ENCODE data around the gene HTT. TPM values are rescaled to one million over a fixed set of nuclear protein-coding genes. Genes with fewer than 3 reads are reported as not detected.

HTT gene
- polyA plus RNA-seq, 2 of the 4 experiments (the other 2 are of a cell fraction): 14.5 to 16.9 TPM

- TF ChIP-seq BHLHE40 (IDR thresholded peaks at IDR 0.05; ENCODE audit: low read depth, low read length) (no peak), HOXA7 (CRISPR knock-in tag; IDR thresholded peaks at IDR 0.05) (no peak), POLR2AphosphoS2 (conservative IDR thresholded peaks at IDR 0.05; ENCODE audit: low read length) (no peak), NR3C1 (IDR thresholded peaks at IDR 0.05) (no peak), TFCP2L1 (CRISPR knock-in tag; IDR thresholded peaks at IDR 0.05) (no peak), NPAS2 (CRISPR knock-in tag; IDR thresholded peaks at IDR 0.05; ENCODE audit: borderline replicate concordance) (no peak), KDM1A (IDR thresholded peaks at IDR 0.05; ENCODE audit: low read depth) (no peak), SMC3 (IDR thresholded peaks at IDR 0.05) (no peak), FOSL2 (IDR thresholded peaks at IDR 0.05) (no peak), FOSL2 (CRISPR knock-in tag; IDR thresholded peaks at IDR 0.05) (no peak), HMGXB4 (CRISPR knock-in tag; IDR thresholded peaks at IDR 0.05; ENCODE audit: borderline replicate concordance) (no peak), TP53 (CRISPR knock-in tag; IDR thresholded peaks at IDR 0.05) (no peak), MAFK (IDR thresholded peaks at IDR 0.05; ENCODE audit: partially characterized antibody) (no peak), REST (IDR thresholded peaks at IDR 0.05) (no peak), PHF8 (IDR thresholded peaks at IDR 0.05; ENCODE audit: borderline replicate concordance, low read depth) (no peak), RNF2 (IDR thresholded peaks at IDR 0.05; ENCODE audit: borderline replicate concordance, low read depth) (no peak), HDAC2 (IDR thresholded peaks at IDR 0.05) (no peak)
- no peaks in the 10 kb centered on the region for H3K9me3 ChIP-seq
- DNase-seq (ENCODE audit: low read depth in 1 of 2, low spot score in 1 of 2) (no peak), ATAC-seq (no peak), FAIRE-seq (no peak)
- 88% methylated on average over 4 of the region's 4 CpGs for WGBS (ENCODE audit: missing lambda C conversion rate)
- H3K27ac ChIP-seq: no peak overlapping the region
- CTCF ChIA-PET: interaction anchor here (1.1 kb wide), 2 partner anchors 10 to 16 kb away, joined by 3 to 4 read pairs; no protein-coding TSS in a partner anchor
- no peak overlapping the region for H3K4me2 ChIP-seq
- no peak overlapping the region for H3K4me3 ChIP-seq
- POLR2A ChIA-PET: no interaction called here
- H3K4me1 ChIP-seq: no peaks in the 10 kb centered on the region
These were observed 110.2 kb downstream of the HTT start for GRCh38 chr4:3184725-3185124.

GRCh38 chr4:3186609-3187008, 112.1 kb downstream of the HTT start:
- no peak overlapping the region for H3K27ac ChIP-seq
- FAIRE-seq: no peak
- H3K4me3 ChIP-seq: no peak overlapping the region
- H3K9me3 ChIP-seq: no peaks in the 10 kb centered on the region
- WGBS (ENCODE audit: missing lambda C conversion rate): 93% methylated on average over 11 of the region's 11 CpGs
- no peak overlapping the region for H3K4me2 ChIP-seq
- no peak for ATAC-seq
- no peaks in the 10 kb centered on the region for H3K4me1 ChIP-seq
- TF ChIP-seq RFX5 (IDR thresholded peaks at IDR 0.05) (no peak), HOXA7 (CRISPR knock-in tag; IDR thresholded peaks at IDR 0.05) (no peak), KDM1A (IDR thresholded peaks at IDR 0.05; ENCODE audit: low read depth) (no peak), RCOR1 (IDR thresholded peaks at IDR 0.05; ENCODE audit: low read depth, low read length) (no peak), CEBPB (IDR thresholded peaks at IDR 0.05) (no peak), ELK1 (IDR thresholded peaks at IDR 0.05; ENCODE audit: low read depth, low read length) (no peak), HDAC2 (IDR thresholded peaks at IDR 0.05) (no peak), JUNB (IDR thresholded peaks at IDR 0.05) (no peak)
- CTCF ChIA-PET: interaction anchor here (0.7 kb wide), 1 partner anchor 9 kb away, joined by 4 read pairs; no protein-coding TSS in a partner anchor
- no peak for DNase-seq (ENCODE audit: low read depth in 1 of 2, low spot score in 1 of 2)
- POLR2A ChIA-PET: no interaction called here
